ENCODE data around the gene TPM1.
"Not testable (repeated sequence)": the region's sequence is repeated elsewhere in the genome, so short reads cannot be mapped to it uniquely, and the experiment has no call there.

The TPM1 gene

GRCh38 chr15:63091679-63092446 is 49.3 kb downstream of the TPM1 start:
- Histone ChIP-seq H3K4me1 (ENCODE audit: control insufficient read depth, insufficient read depth, low read length) (peaks cover 4% of the 10 kb centered on the region), H3K27ac (ENCODE audit: insufficient read depth, low read depth, low read length, poor library complexity, severe bottlenecking) (no peak overlapping the region), H3K36me3 (ENCODE audit: control insufficient read depth, insufficient read depth, low read length) (no peaks in the 10 kb centered on the region), H3K4me3 (ENCODE audit: insufficient read depth, low read depth, low read length) (no peak overlapping the region), H3K9me3 (ENCODE audit: control insufficient read depth, low read length) (no peaks in the 10 kb centered on the region), H3K27me3 (ENCODE audit: control insufficient read depth, insufficient read depth, low read length, poor library complexity, severe bottlenecking) (no peaks in the 10 kb centered on the region)
- WGBS, 2 experiments: 71 to 72% methylated on average over 4 of the region's 4 CpGs

- no peak overlapping the region for H3K4me3 ChIP-seq (ENCODE audit: insufficient read depth, low read depth, low read length)
Observed at GRCh38 chr15:63093486-63094205, 51.1 kb downstream of the TPM1 start.

GRCh38 chr15:63094495-63094931 is 52.0 kb downstream of the TPM1 start:
- no peaks in the 10 kb centered on the region for H3K9me3 ChIP-seq (ENCODE audit: control insufficient read depth, low read length)
- 93 to 95% methylated on average over 2 of the region's 2 CpGs for WGBS, 2 experiments
- no peak overlapping the region for H3K27ac ChIP-seq (ENCODE audit: insufficient read depth, low read depth, low read length, poor library complexity, severe bottlenecking)
- H3K27me3 ChIP-seq (ENCODE audit: control insufficient read depth, insufficient read depth, low read length, poor library complexity, severe bottlenecking): no peaks in the 10 kb centered on the region
- no peaks in the 10 kb centered on the region for H3K36me3 ChIP-seq (ENCODE audit: control insufficient read depth, insufficient read depth, low read length)
- no peaks in the 10 kb centered on the region for H3K4me1 ChIP-seq (ENCODE audit: control insufficient read depth, insufficient read depth, low read length)
- H3K4me3 ChIP-seq (ENCODE audit: insufficient read depth, low read depth, low read length): no peak overlapping the region

More at GRCh38 chr15:63093486-63094205, 51.1 kb downstream of the TPM1 start:
- H3K36me3 ChIP-seq (ENCODE audit: control insufficient read depth, insufficient read depth, low read length): no peaks in the 10 kb centered on the region
- no peaks in the 10 kb centered on the region for H3K9me3 ChIP-seq (ENCODE audit: control insufficient read depth, low read length)
- no peak overlapping the region for H3K27ac ChIP-seq (ENCODE audit: insufficient read depth, low read depth, low read length, poor library complexity, severe bottlenecking)
- H3K4me1 ChIP-seq (ENCODE audit: control insufficient read depth, insufficient read depth, low read length): no peaks in the 10 kb centered on the region
- H3K27me3 ChIP-seq (ENCODE audit: control insufficient read depth, insufficient read depth, low read length, poor library complexity, severe bottlenecking): no peaks in the 10 kb centered on the region
- 32 to 34% methylated on average over 6 of the region's 6 CpGs for WGBS, 2 experiments

GRCh38 chr15:63096178-63096577 is 53.6 kb downstream of the TPM1 start:
- no peak overlapping the region for H3K27ac ChIP-seq (ENCODE audit: insufficient read depth, low read depth, low read length, poor library complexity, severe bottlenecking)
- no peaks in the 10 kb centered on the region for H3K9me3 ChIP-seq (ENCODE audit: control insufficient read depth, low read length)
- 94% methylated on average over 4 of the region's 4 CpGs for WGBS, 2 experiments
- no peaks in the 10 kb centered on the region for H3K4me1 ChIP-seq (ENCODE audit: control insufficient read depth, insufficient read depth, low read length)
- no peaks in the 10 kb centered on the region for H3K36me3 ChIP-seq (ENCODE audit: control insufficient read depth, insufficient read depth, low read length)
- no peaks in the 10 kb centered on the region for H3K27me3 ChIP-seq (ENCODE audit: control insufficient read depth, insufficient read depth, low read length, poor library complexity, severe bottlenecking)
- no peak overlapping the region for H3K4me3 ChIP-seq (ENCODE audit: insufficient read depth, low read depth, low read length)

GRCh38 chr15:63098901-63099300 is 56.4 kb downstream of the TPM1 start:
- not testable (repeated sequence) for H3K4me1 ChIP-seq (ENCODE audit: control insufficient read depth, insufficient read depth, low read length); H3K27me3 ChIP-seq (ENCODE audit: control insufficient read depth, insufficient read depth, low read length, poor library complexity, severe bottlenecking); H3K36me3 ChIP-seq (ENCODE audit: control insufficient read depth, insufficient read depth, low read length); H3K9me3 ChIP-seq (ENCODE audit: control insufficient read depth, low read length); H3K4me3 ChIP-seq (ENCODE audit: insufficient read depth, low read depth, low read length); H3K27ac ChIP-seq (ENCODE audit: insufficient read depth, low read depth, low read length, poor library complexity, severe bottlenecking)
- 86 to 92% methylated on average over 33 of the region's 33 CpGs for WGBS, 2 experiments

DNA sequence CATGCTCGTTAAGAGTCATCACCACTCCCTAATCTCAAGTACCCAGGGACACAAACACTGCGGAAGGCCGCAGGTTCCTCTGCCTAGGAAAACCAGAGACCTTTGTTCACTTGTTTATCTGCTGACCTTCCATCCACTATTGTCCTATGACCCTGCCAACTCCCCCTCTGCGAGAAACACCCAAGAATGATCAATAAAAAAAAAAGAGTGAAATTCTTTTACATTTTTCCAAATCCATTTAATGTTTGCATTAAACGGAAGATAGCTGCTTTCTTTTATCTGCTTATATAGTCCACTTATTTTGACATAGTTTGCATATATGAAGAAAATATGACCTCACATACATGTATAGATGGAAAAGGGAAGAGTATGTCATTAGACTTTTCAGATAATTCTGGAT is 57.0 kb downstream of the TPM1 start:
- not testable (repeated sequence) for H3K9me3 ChIP-seq (ENCODE audit: control insufficient read depth, low read length); H3K4me1 ChIP-seq (ENCODE audit: control insufficient read depth, insufficient read depth, low read length); H3K27ac ChIP-seq (ENCODE audit: insufficient read depth, low read depth, low read length, poor library complexity, severe bottlenecking); H3K36me3 ChIP-seq (ENCODE audit: control insufficient read depth, insufficient read depth, low read length); H3K27me3 ChIP-seq (ENCODE audit: control insufficient read depth, insufficient read depth, low read length, poor library complexity, severe bottlenecking); H3K4me3 ChIP-seq (ENCODE audit: insufficient read depth, low read depth, low read length)
- WGBS, 2 experiments: 100% methylated on average over 1 of the region's 5 CpGs; no CpG with 5 or more reads in 1 of the 2 experiments

- Histone ChIP-seq H3K9me3 (ENCODE audit: control insufficient read depth, low read length) (no peaks in the 10 kb centered on the region), H3K4me3 (ENCODE audit: insufficient read depth, low read depth, low read length) (no peak overlapping the region), H3K36me3 (ENCODE audit: control insufficient read depth, insufficient read depth, low read length) (no peaks in the 10 kb centered on the region), H3K27me3 (ENCODE audit: control insufficient read depth, insufficient read depth, low read length, poor library complexity, severe bottlenecking) (no peaks in the 10 kb centered on the region), H3K27ac (ENCODE audit: insufficient read depth, low read depth, low read length, poor library complexity, severe bottlenecking) (no peak overlapping the region), H3K4me1 (ENCODE audit: control insufficient read depth, insufficient read depth, low read length) (no peaks in the 10 kb centered on the region)
- 95 to 97% methylated on average over 3 of the region's 3 CpGs for WGBS, 2 experiments
Observed at GRCh38 chr15:63103416-63103815, 60.9 kb downstream of the TPM1 start.

GRCh38 chr15:63104727-63105126 is 62.2 kb downstream of the TPM1 start:
- Histone ChIP-seq H3K27ac (ENCODE audit: insufficient read depth, low read depth, low read length, poor library complexity, severe bottlenecking) (no peak overlapping the region), H3K27me3 (ENCODE audit: control insufficient read depth, insufficient read depth, low read length, poor library complexity, severe bottlenecking) (no peaks in the 10 kb centered on the region), H3K9me3 (ENCODE audit: control insufficient read depth, low read length) (no peaks in the 10 kb centered on the region), H3K4me3 (ENCODE audit: insufficient read depth, low read depth, low read length) (no peak overlapping the region), H3K36me3 (ENCODE audit: control insufficient read depth, insufficient read depth, low read length) (no peaks in the 10 kb centered on the region), H3K4me1 (ENCODE audit: control insufficient read depth, insufficient read depth, low read length) (no peaks in the 10 kb centered on the region)
- WGBS, 2 experiments: 80 to 83% methylated on average over 7 of the region's 7 CpGs

DNA sequence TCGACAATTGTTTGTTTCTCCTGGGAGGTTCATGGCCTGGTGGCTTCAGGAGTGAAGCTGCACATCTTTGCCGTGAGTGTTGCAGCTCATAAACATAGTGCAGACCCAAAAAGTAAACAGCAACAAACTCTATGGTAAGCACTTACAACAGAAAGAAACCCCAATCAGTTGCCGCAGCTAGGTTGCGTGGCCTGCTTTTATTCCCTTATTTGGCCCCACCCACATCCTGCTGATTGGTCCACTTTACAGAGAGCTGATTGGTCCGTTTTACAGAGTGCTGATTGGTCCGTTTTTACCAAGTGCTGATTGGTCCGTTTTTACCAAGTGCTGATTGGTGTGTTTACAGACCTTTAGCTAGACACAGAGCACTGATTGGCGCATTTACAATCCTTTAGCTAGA is 62.8 kb downstream of the TPM1 start:
- not testable (repeated sequence) for H3K36me3 ChIP-seq (ENCODE audit: control insufficient read depth, insufficient read depth, low read length); H3K27ac ChIP-seq (ENCODE audit: insufficient read depth, low read depth, low read length, poor library complexity, severe bottlenecking)
- WGBS, 2 experiments: 79% methylated on average over 8 of the region's 8 CpGs

GRCh38 chr15:63107895-63108546 is 65.5 kb downstream of the TPM1 start:
- WGBS, 2 experiments: 86 to 89% methylated on average over 9 of the region's 9 CpGs
- H3K4me1 ChIP-seq (ENCODE audit: control insufficient read depth, insufficient read depth, low read length): no peaks in the 10 kb centered on the region
- H3K36me3 ChIP-seq (ENCODE audit: control insufficient read depth, insufficient read depth, low read length): no peaks in the 10 kb centered on the region
- H3K27me3 ChIP-seq (ENCODE audit: control insufficient read depth, insufficient read depth, low read length, poor library complexity, severe bottlenecking): no peaks in the 10 kb centered on the region
- no peak overlapping the region for H3K27ac ChIP-seq (ENCODE audit: insufficient read depth, low read depth, low read length, poor library complexity, severe bottlenecking)
- H3K4me3 ChIP-seq (ENCODE audit: insufficient read depth, low read depth, low read length): no peak overlapping the region
- H3K9me3 ChIP-seq (ENCODE audit: control insufficient read depth, low read length): no peaks in the 10 kb centered on the region

More for the DNA sequence above, 62.8 kb downstream of the TPM1 start:
- H3K4me3 ChIP-seq (ENCODE audit: insufficient read depth, low read depth, low read length); H3K9me3 ChIP-seq (ENCODE audit: control insufficient read depth, low read length); H3K27me3 ChIP-seq (ENCODE audit: control insufficient read depth, insufficient read depth, low read length, poor library complexity, severe bottlenecking); H3K4me1 ChIP-seq (ENCODE audit: control insufficient read depth, insufficient read depth, low read length): not testable (repeated sequence)

Measured in ectodermal cell (in vitro differentiated cells).